Right hindlimb (tissue), 1 donor: ENCODE measurements around the gene HBG1.
"Not testable (repeated sequence)": the region's sequence is repeated elsewhere in the genome, so short reads cannot be mapped to it uniquely, and the experiment has no call there.

ENCODE experiments used
- DNase-seq: peaks from one replicate; pipeline ENCODE4 v3.0.0-alpha.2; 2018

The HBG1 gene

DNA sequence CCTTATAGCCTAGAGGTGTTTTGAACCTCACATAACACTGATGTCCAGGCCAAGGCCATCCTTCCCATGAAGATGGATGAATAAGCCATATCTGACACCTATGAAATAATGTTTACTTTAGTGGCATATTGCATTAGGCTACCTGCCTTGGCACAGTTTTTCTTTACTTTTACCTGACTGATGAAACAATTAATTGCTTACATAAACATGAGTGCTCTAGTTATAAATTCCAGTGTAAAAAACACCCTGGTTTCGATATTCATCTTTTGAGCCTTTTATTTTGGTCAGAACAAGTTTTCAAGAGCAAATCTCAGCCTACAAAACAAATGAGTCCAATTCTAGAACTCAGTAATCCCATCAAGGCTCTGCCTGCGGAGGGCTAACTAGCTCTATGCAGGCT is 27.0 kb upstream of the HBG1 start:
- no peak for DNase-seq

DNA sequence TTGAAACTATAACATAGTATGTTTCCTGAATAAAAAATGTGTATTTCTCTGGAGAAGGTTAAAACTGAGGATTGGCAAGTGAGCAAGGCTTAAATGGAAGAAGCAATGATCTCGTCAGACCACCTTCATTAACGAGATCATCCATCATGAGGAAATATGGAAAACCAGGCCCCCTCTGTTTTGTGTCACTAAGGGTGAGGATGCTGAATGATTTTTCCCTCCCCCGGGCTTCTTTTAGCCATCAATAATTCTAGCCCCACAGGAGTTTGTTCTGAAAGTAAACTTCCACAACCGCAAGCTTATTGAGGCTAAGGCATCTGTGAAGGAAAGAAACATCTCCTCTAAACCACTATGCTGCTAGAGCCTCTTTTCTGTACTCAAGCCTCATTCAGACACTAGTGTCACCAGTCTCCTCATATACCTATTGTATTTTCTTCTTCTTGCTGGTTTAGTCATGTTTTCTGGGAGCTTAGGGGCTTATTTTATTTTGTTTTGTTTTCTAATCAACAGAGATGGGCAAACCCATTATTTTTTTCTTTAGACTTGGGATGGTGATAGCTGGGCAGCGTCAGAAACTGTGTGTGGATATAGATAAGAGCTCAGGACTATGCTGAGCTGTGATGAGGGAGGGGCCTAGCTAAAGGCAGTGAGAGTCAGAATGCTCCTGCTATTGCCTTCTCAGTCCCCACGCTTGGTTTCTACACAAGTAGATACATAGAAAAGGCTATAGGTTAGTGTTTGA is 25.9 kb upstream of the HBG1 start:
- DNase-seq: no peak

GRCh38 chr11:5274395-5274794 is 24.7 kb upstream of the HBG1 start:
- DNase-seq: no peak

DNA sequence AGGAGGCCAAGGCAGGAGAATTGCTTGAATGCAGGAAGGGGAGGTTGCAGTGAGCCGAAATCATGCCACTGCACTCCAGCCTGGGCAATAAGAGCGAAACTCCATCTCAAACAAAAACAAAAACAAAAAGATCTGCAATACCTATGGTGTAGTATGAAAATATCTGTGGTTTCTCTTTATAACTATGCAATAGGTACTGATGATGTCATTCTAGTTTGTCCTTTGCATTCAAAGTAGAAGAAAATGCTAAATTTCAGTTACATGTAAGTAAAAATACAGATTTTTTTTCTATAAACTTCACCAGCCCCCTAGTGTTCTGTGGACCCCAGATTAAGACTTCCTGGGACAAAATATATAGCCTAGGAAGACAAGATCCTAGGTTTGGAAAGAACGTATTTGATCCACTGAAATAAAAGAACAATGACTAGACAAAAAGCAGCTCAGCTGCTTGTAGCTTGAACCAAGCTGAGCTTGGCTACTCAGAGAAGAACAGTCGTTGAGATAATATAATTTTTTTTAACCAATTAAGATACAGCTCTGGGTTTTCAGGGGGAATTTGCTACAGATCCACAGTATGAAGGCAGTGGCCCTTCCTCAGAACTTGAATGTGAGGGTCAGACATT is 22.8 kb upstream of the HBG1 start:
- no peak for DNase-seq

DNA sequence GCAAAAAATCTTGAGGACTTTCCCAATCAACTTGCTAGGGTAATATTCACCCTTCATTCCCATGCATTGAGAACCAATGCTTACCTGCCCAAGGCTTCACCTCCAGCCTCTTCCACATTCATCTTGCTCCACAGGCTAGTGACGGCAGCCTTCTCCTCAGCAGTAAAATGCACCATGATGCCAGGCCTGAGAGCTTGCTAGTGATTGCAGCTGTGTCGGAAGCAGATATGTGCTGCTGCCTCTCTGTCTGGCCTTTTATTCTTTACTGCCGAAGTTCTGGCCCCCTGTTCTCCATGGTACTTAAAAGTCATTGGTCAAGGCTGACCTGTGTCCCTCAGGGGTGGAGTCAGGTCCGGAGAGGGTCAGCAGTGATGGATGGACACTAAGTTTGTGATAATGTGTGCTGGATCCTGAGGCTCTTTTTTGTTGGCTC is 20.1 kb upstream of the HBG1 start, which contains the start of gene HBE1:
Gene HBE1, minus strand, starts transcription at position 231 of the 433 bp plus-strand sequence. Its CDS starts 55 bp downstream, at position 176.
- DNase-seq: no peak

GRCh38 chr11:5267033-5267563 is 17.4 kb upstream of the HBG1 start:
- no peak for DNase-seq

- no peak for DNase-seq
Observed at GRCh38 chr11:5266609-5267008, 17.0 kb upstream of the HBG1 start.

DNA sequence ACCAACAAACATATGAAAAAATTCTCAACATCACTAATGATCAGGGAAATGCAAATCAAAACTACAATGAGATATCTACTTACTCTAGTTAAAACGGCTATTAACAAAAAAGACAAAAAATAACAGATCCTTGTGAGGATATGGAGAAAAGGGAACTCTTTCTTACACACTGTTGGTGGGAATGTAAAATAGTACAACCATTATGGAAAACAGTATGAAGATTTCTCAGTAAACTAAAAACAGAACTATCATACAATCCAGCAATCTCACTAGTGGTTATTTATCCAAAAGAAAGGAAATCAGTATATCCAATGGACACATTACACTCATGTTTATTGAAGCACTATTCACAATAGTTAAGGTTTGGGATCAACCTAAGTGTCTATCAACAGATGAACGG is 16.2 kb upstream of the HBG1 start:
- no peak for DNase-seq

- DNase-seq: no peak
Observed at GRCh38 chr11:5258543-5259262, 9.0 kb upstream of the HBG1 start.

- DNase-seq: no peak
Observed at GRCh38 chr11:5257296-5257695, 7.6 kb upstream of the HBG1 start.

- not testable (repeated sequence) for DNase-seq
Observed at GRCh38 chr11:5254646-5255413, 5.2 kb upstream of the HBG1 start, which contains the start of gene HBG2. Gene HBG2, minus strand, starts transcription at chr11:5254781. Its CDS starts 53 bp downstream, at chr11:5254728.

- not testable (repeated sequence) for DNase-seq
Observed at GRCh38 chr11:5254023-5254422, 4.4 kb upstream of the HBG1 start.

DNA sequence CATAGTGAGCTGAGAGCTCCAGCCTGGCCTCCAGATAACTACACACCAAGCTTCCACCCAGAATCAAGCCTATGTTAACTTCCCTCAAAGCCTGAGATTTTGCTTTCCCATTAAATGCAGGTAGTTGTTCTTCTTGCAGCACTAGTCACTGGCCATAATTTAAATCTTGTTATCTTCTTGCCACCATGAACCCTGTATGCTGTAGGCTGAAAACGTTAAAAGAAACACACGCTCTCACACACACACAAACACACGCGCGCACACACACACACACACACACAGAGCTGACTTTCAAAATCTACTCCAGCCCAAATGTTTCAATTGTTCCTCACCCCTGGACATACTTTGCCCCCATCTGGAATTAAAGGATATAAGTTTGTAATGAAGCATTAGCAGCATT is 3.8 kb upstream of the HBG1 start:
- not testable (repeated sequence) for DNase-seq

DNA sequence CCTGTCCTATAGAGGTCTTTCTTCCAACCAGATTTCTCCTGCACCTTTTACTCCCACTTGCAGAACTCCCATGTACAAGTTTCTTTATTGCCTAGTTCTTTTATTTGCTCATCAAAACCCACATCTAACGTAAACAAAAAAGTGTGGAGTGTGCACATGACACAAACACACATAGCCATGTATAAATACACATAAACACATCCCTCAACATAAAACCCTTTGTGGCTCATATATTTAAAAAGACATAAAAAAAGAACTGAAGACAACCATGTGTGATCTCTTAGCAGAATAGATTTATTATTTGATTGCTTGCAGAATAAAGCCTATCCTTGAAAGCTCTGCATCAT is 3.2 kb upstream of the HBG1 start:
- no peak for DNase-seq

GRCh38 chr11:5252192-5252918 is 2.7 kb upstream of the HBG1 start:
- DNase-seq: no peak

- no peak for DNase-seq
Observed at GRCh38 chr11:5251746-5252145, 2.1 kb upstream of the HBG1 start.

- no peak for DNase-seq
Observed at GRCh38 chr11:5250543-5251204, 1.0 kb upstream of the HBG1 start.

GRCh38 chr11:5248498-5248897 is 1.2 kb downstream of the HBG1 start:
- not testable (repeated sequence) for DNase-seq

- no peak for DNase-seq
Observed at GRCh38 chr11:5247472-5248192, 2.0 kb downstream of the HBG1 start.

DNA sequence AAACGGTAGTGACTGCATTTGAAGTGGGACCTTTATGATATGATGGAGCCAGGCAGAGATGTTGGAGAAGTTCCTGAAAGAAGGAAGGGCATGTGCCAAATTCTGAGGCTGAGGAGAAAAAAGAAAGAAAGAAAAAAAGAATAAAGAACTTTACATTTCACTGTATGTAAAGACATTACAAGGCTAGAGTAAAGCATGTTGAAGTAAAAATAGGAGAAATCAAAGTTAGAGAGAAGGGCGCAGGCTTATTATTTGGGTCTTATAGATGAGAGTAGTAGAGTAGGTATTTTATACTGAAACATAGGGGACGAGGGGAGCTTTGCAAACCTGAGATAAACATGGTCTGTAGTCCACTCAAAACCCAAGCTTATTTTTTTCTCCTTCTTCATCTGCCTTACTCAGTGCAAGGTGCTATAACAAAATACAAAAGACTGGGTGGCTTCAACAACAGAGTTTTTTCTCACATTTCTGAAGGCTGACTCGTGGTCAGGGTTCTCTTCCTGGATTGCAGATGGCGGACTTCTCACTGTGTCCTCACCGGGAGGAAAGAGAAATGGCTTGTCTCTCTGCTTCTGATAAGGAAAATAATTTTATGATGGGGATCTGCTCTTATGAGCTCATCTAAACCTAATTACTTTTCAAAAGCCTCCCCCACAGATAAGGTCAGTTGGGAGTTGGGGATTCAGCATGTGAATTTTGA is 2.7 kb downstream of the HBG1 start:
- DNase-seq: no peak
